Thyroid gland (tissue), 4 donors: Measurements from ENCODE around the gene FAM9A. TPM values are rescaled to one million over a fixed set of nuclear protein-coding genes. Genes with fewer than 3 reads are reported as not detected.
A peak's percentile ranks its signal among the peaks of the same experiment; 100 is the strongest.

Experiments used
- DNase-seq, 2 donors: peaks; one replicate each; pipeline ENCODE4 v3.0.0-alpha.2; 2019
- H3K27ac ChIP-seq, 3 donors: fragments of 200-600 bp; sonication (generic); 1 replicate in 2 of 3; 2 replicates in 1 of 3; pipeline ENCODE4 v1.5.1; 2016 to 2019; ENCODE audit warnings: mild to moderate bottlenecking in 1 of 3, moderate library complexity in 1 of 3
- H3K27me3 ChIP-seq: fragments of 200-600 bp; sonication (generic); one replicate; pipeline ENCODE4 v1.5.1; 2019
- H3K36me3 ChIP-seq, 2 donors: fragments of 200-600 bp; sonication (generic); one replicate each; pipeline ENCODE4 v1.5.1; 2016 to 2019
- H3K4me1 ChIP-seq, 2 donors: fragments of 200-600 bp; sonication (generic); one replicate each; pipeline ENCODE4 v1.5.1; 2017 to 2019
- H3K4me3 ChIP-seq, 3 donors: fragments of 200-600 bp; sonication (generic); replicated peaks in 1 of 3; 1 replicate in 2 of 3; 2 replicates in 1 of 3; pipeline ENCODE4 v1.5.1; 2016; ENCODE audit warnings: mild to moderate bottlenecking in 1 of 3
- H3K9me3 ChIP-seq: fragments of 200-600 bp; sonication (generic); one replicate; pipeline ENCODE4 v1.5.1; 2017
- CTCF ChIP-seq, 6 experiments: fragments of 200-600 bp in 3 of 6; fragments of 450-650 bp in 3 of 6; sonication (generic) in 3 of 6; IDR thresholded peaks; one replicate each; pipeline ENCODE4 v1.5.1; 2016 to 2019; ENCODE audit warnings: antibody characterized with exemption in 6 of 6, mild to moderate bottlenecking in 2 of 6, inconsistent platforms in 1 of 6, moderate library complexity in 1 of 6
- POLR2A ChIP-seq, 2 donors: fragments of 450-650 bp; IDR thresholded peaks; one replicate each; pipeline ENCODE4 v1.6.1; 2017; ENCODE audit warnings: antibody characterized with exemption in 2 of 2, mild to moderate bottlenecking in 2 of 2, moderate library complexity in 1 of 2
- WGBS, 2 donors: methylation state at CpG; one replicate each; pipeline ENCODE4 v1.1.5; 2017; 5-methylcytosine and 5-hydroxymethylcytosine counted together
- intact Hi-C: fragments of 100-400 bp; cut with DNase I; formaldehyde crosslinking; loops from one replicate; pipeline ENCODE4 v1.15.1; 2023
- total RNA-seq, 4 donors: library from RNA; depleted of rRNA; stranded (reverse); fragments of >200 nt; gene quantifications; one replicate each; pipeline ENCODE4 v1.2.3, GENCODE V29; 2016

Gene FAM9A
- total RNA-seq, 4 donors from 2014 or later: not detected

- H3K27me3 ChIP-seq: no peaks in the 10 kb centered on the region
- no peak overlapping the region for H3K27ac ChIP-seq
- no peak for TF ChIP-seq POLR2A (IDR thresholded peaks at IDR 0.05)
- TF ChIP-seq CTCF (IDR thresholded peaks at IDR 0.05): no peak
- H3K4me1 ChIP-seq: no peaks in the 10 kb centered on the region
- intact Hi-C loops: loop anchor here (10.0 kb wide), 1 partner anchor 65 kb away; no protein-coding TSS in a partner anchor
- no peak for DNase-seq
- H3K9me3 ChIP-seq: no peaks in the 10 kb centered on the region
- no peak overlapping the region for H3K4me3 ChIP-seq
- no peaks in the 10 kb centered on the region for H3K36me3 ChIP-seq
Measured at GRCh38 chrX:8749697-8750096, 51.5 kb downstream of the FAM9A start.

GRCh38 chrX:8748855-8749254, 52.3 kb downstream of the FAM9A start:
- Histone ChIP-seq H3K27ac (no peak overlapping the region), H3K4me3 (no peak overlapping the region), H3K36me3 (no peaks in the 10 kb centered on the region), H3K27me3 (no peaks in the 10 kb centered on the region), H3K9me3 (no peaks in the 10 kb centered on the region), H3K4me1 (no peaks in the 10 kb centered on the region)
- intact Hi-C loops: no loop called here
- WGBS, 2 donors: 10 to 14% methylated on average over 6 of the region's 6 CpGs
- DNase-seq: no peak
- TF ChIP-seq CTCF (IDR thresholded peaks at IDR 0.05): peak in 3 of 6 experiments; percentile 23 to 51 (median 37)
- TF ChIP-seq POLR2A (IDR thresholded peaks at IDR 0.05): no peak

DNA sequence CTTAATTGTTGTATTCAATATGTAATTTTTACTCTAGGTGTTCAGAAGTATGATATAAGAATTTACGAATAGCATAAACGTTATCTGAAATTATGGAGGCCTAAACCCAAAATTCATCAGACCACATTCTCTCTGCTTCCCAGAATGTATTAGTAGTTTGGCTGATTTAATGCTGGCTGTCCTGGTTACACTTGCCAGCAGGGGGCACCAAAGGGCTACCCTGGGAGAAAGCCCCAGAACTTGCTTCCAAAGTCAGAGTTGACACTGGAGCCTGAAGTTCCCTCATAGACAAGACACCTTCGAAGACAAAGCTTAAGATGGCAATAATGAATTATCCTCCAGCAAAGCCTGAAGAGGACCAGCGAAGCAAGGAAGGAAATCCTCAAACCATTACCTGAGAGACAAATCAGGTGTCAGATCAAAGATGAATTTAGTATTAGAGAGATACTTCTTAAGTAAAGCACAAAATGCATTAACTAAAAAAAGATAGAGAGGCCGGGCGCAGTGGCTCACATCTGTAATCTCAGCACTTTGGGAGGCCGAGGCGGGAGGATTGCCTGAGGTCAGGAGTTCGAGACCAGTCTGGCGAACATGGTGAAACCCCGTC, 58.0 kb downstream of the FAM9A start:
- no peaks in the 10 kb centered on the region for H3K36me3 ChIP-seq
- intact Hi-C loops: no loop called here
- H3K27me3 ChIP-seq: no peaks in the 10 kb centered on the region
- no peaks in the 10 kb centered on the region for H3K4me1 ChIP-seq
- no peak overlapping the region for H3K4me3 ChIP-seq
- no peak overlapping the region for H3K27ac ChIP-seq
- 71 to 77% methylated on average over 11 of the region's 11 CpGs for WGBS, 2 donors
- H3K9me3 ChIP-seq: no peaks in the 10 kb centered on the region
- TF ChIP-seq POLR2A (IDR thresholded peaks at IDR 0.05): no peak
- TF ChIP-seq CTCF (IDR thresholded peaks at IDR 0.05): peak; percentile 12 to 59 (median 46)
- peak; percentile 38 to 45 for DNase-seq

DNA sequence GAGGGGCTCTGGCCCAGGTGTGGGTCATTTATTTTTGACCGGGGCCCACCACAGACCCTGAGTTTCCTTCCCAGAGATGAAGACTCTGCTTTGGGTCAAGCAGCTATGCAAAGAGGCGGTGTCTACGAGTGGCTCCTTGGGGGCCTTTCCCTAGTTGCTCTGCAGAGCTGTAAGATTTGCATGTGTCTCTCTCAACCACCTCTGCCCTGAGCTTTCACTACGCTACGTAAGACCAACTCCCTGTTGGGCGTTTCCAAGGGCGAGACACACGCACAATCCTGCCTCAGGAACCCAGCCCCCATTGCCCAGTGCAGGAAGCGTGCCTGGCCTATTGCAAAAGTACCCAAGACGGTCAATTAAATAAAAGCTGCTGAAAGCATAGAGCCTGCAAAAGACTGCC, 59.2 kb downstream of the FAM9A start:
- no peaks in the 10 kb centered on the region for H3K4me1 ChIP-seq
- no peaks in the 10 kb centered on the region for H3K36me3 ChIP-seq
- no peak for DNase-seq
- H3K27ac ChIP-seq: no peak overlapping the region
- WGBS, 2 donors: 86 to 98% methylated on average over 5 to 8 of the region's 10 CpGs
- TF ChIP-seq POLR2A (IDR thresholded peaks at IDR 0.05) (no peak), CTCF (IDR thresholded peaks at IDR 0.05) (no peak)
- H3K27me3 ChIP-seq: no peaks in the 10 kb centered on the region
- intact Hi-C loops: no loop called here
- H3K9me3 ChIP-seq: no peaks in the 10 kb centered on the region
- H3K4me3 ChIP-seq: no peak overlapping the region

Other genes starting within 250 kb of the FAM9A start
- 10 to 100 TPM; 19.3 to 57.3 (median 32.0) TPM for gene ANOS1, start 69.2 kb downstream of the FAM9A start, total RNA-seq
- not detected for gene FAM9B, start 232.7 kb upstream of the FAM9A start, total RNA-seq